HepG2 (cell line): ENCODE measurements around the gene SPRTN. TPM values are rescaled to one million over a fixed set of nuclear protein-coding genes. Genes with fewer than 3 reads are reported as not detected.
A peak's percentile ranks its signal among the peaks of the same experiment; 100 is the strongest.

ENCODE experiments used
- ATAC-seq: fragments of 200-7000 bp; cut with Tn5 transposase; 3 replicates; pipeline ENCODE4 v1.9.1; 2020; ENCODE audit warnings: mild to moderate bottlenecking, moderate library complexity
- BruUV-seq: library from RNA; stranded (reverse); fragments of 400-500 nt; replicated peaks from 2 replicates; lab custom pipeline; 2021; lab: Mats Ljungman, UMichigan
- CTCF ChIA-PET: fragments of 300-600 bp; formaldehyde crosslinking; extraction: SDS; loops from one replicate; lab custom pipeline; 2021; ENCODE audit warnings: low total read pairs, inconsistent platforms, low intra/inter-chr PET ratio; lab: Yijun Ruan, JAX
- POLR2A ChIA-PET: fragments of 350-600 bp; sonication (Branson Sonifier 250); formaldehyde crosslinking; loops from one replicate; lab custom pipeline; 2020; ENCODE audit warnings: antibody characterized with exemption, inconsistent platforms; lab: Yijun Ruan, JAX
- DNase-seq: peaks from one replicate; pipeline ENCODE4 v3.0.0-alpha.2; 2015; ENCODE audit warnings: low spot score
- FAIRE-seq: peaks from 3 replicates; lab custom pipeline; 2011; peaks lifted over from hg19 to GRCh38; lab: Jason Lieb, UNC
- H2AFZ ChIP-seq: one replicate; pipeline ENCODE4 v1.6.1; 2011; ENCODE audit warnings: low read length, inconsistent platforms
- H3K27ac ChIP-seq: fragments of 300-600 bp; 3 replicates; pipeline ENCODE4 v1.8.0; 2011; ENCODE audit warnings: mixed run types, mild to moderate bottlenecking, mixed read lengths, low read length, inconsistent platforms; ENCODE audit not compliant: insufficient read depth; ENCODE audit errors: extremely low read length
- H3K27me3 ChIP-seq, 2 experiments: fragments of 200-600 bp in 1 of 2; 2 replicates in 1 of 2; 3 replicates in 1 of 2; pipeline versions ENCODE4 v1.6.0 to v1.8.0; 2011; ENCODE audit warnings: low read length in 2 of 2, mild to moderate bottlenecking in 2 of 2, moderate library complexity in 2 of 2, inconsistent platforms in 1 of 2; ENCODE audit not compliant: insufficient read depth in 2 of 2, control insufficient read depth in 1 of 2
- H3K36me3 ChIP-seq, 2 experiments: fragments of 200-600 bp in 1 of 2; replicated peaks in 1 of 2; 2 replicates in 1 of 2; 3 replicates in 1 of 2; pipeline versions ENCODE4 v1.5.1 to v1.8.0; 2011; ENCODE audit warnings: low read length in 2 of 2, inconsistent platforms in 1 of 2; ENCODE audit not compliant: insufficient read depth in 2 of 2, control insufficient read depth in 1 of 2
- H3K4me1 ChIP-seq: 2 replicates; pipeline ENCODE4 v1.5.1; 2012; ENCODE audit warnings: low read length, inconsistent platforms; ENCODE audit not compliant: insufficient read depth
- H3K4me2 ChIP-seq: 2 replicates; pipeline ENCODE4 v1.6.0; 2011; ENCODE audit warnings: low read depth, low read length, inconsistent platforms
- H3K4me3 ChIP-seq, 3 experiments: fragments of 200-600 bp in 1 of 3; sonication (generic), shearing (Covaris generic) in 1 of 3; replicated peaks in 1 of 3; 2 replicates each; pipeline ENCODE4 v1.5.1; 2011 to 2016; ENCODE audit warnings: low read length in 3 of 3, inconsistent platforms in 2 of 3, low read depth in 2 of 3, mild to moderate bottlenecking in 2 of 3, control low read depth in 1 of 3, mixed read lengths in 1 of 3; ENCODE audit not compliant: insufficient read depth in 1 of 3
- H3K79me2 ChIP-seq: one replicate; pipeline ENCODE4 v1.6.1; 2011; ENCODE audit warnings: low read length, inconsistent platforms; ENCODE audit not compliant: insufficient read depth
- H3K9ac ChIP-seq: 2 replicates; pipeline ENCODE4 v1.6.0; 2011; ENCODE audit warnings: mild to moderate bottlenecking, low read depth, low read length, inconsistent platforms; ENCODE audit not compliant: insufficient read depth
- H3K9me3 ChIP-seq: 2 replicates; pipeline ENCODE4 v1.5.1; 2012; ENCODE audit warnings: mild to moderate bottlenecking, low read length
- H4K20me1 ChIP-seq: 2 replicates; pipeline ENCODE4 v1.6.0; 2011; ENCODE audit warnings: inconsistent platforms, mild to moderate bottlenecking, low read length, moderate library complexity; ENCODE audit not compliant: insufficient read depth
- PITX1 ChIP-seq: sonication (generic); formaldehyde crosslinking; IDR thresholded peaks from 2 replicates; pipeline ENCODE4 v1.5.1; 2020; ENCODE audit warnings: mild to moderate bottlenecking, missing genetic modification reagents
- ZNF121 ChIP-seq: sonication (generic); formaldehyde crosslinking; IDR thresholded peaks from 2 replicates; pipeline ENCODE4 v1.5.0; 2020; ENCODE audit warnings: mild to moderate bottlenecking, missing genetic modification reagents
- WGBS: methylation state at CpG from one replicate; pipeline ENCODE4 v1.1.6; 2017; ENCODE audit warnings: low lambda C conversion rate; 5-methylcytosine and 5-hydroxymethylcytosine counted together
- in situ Hi-C: cut with HindIII; loops from 2 replicates; pipeline ENCODE4 v1.10.0; 2017; ENCODE audit warnings: low pct_unique_long_range_greater_than_20kb; ENCODE audit not compliant: extremely low pct_ligation_motif_present
- intact Hi-C: fragments of 100-400 bp; cut with micrococcal nuclease; formaldehyde crosslinking; loops from one replicate; pipeline ENCODE4 v1.10.0; 2022; ENCODE audit not compliant: unreplicated experiment
- polyA plus RNA-seq, 8 experiments: library from polyadenylated mRNA; depleted of rRNA in 3 of 8; stranded (reverse) in 7 of 8; unstranded in 1 of 8; fragments of >200 nt; fragmentation: Illumina TruSeq in 4 of 8; extraction: Trizol in 4 of 8; gene quantifications; 2 replicates each; pipeline versions ENCODE4 v1.2.1 to v1.2.3, GENCODE V29; 2011 to 2016; ENCODE audit warnings: low read depth in 4 of 8, missing spikeins in 1 of 8, mixed read lengths in 1 of 8; ENCODE audit not compliant: insufficient read depth in 1 of 8
- total RNA-seq, 5 experiments: library from RNA; depleted of rRNA; stranded (reverse); fragments of >200 nt; fragmentation: Illumina TruSeq; extraction: Trizol; gene quantifications; 2 replicates each; pipeline ENCODE4 v1.2.3, GENCODE V29; 2016; ENCODE audit warnings: low read depth in 1 of 5

The SPRTN gene
- total and polyA plus RNA-seq, 2 of the 13 experiments (the other 11 are each of a cell fraction or from before 2014, with no cell fraction given) = 4.2 to 15.2 TPM

DNA sequence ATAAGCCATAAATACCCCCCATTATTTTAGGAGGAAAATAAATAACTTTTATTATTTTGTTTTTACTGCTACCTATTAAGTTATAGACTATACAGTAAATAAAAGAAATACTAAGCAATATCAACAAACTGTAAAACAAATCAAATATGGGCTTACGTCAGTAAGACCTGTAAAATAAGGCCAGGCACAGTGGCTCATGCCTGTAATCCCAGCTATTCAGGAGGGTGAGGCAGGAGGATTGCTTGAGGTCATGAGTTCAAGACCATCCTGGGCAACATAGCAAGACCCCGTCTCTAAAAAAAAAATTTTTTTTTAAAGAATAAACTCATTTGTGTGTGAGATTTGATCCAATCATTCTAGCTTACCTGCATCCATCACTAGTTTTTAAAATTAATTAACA, 66.2 kb downstream of the SPRTN start:
- peaks cover 83% of the 10 kb centered on the region for H4K20me1 ChIP-seq
- H3K4me3 ChIP-seq = no peak overlapping the region
- H3K27me3 ChIP-seq = no peaks in the 10 kb centered on the region; a peak in 1 of 5 replicates
- BruUV-seq = no TSS peak
- ATAC-seq = no peak
- no peak overlapping the region for H3K27ac ChIP-seq
- no peak for DNase-seq
- POLR2A ChIA-PET = no interaction called here
- peaks cover 50% of the 10 kb centered on the region for H3K4me1 ChIP-seq
- FAIRE-seq = no peak
- WGBS = 100% methylated on average over 2 of the region's 2 CpGs
- intact Hi-C loops = no loop called here
- no peak overlapping the region for H2AFZ ChIP-seq
- peaks cover 6 to 51% of the 10 kb centered on the region in 2 experiments for H3K36me3 ChIP-seq
- in situ Hi-C loops = no loop called here
- no peak for TF ChIP-seq PITX1 (CRISPR knock-in tag)
- TF ChIP-seq ZNF121 (CRISPR knock-in tag) = peak; percentile 55; the same call in 1 of the 2 replicates
- TF ChIP-seq, all 625 proteins: peak for 1
- no peak overlapping the region for H3K9ac ChIP-seq
- H3K79me2 ChIP-seq = peaks cover 97% of the 10 kb centered on the region
- no peak overlapping the region for H3K4me2 ChIP-seq
- CTCF ChIA-PET = no interaction called here
- H3K9me3 ChIP-seq = no peaks in the 10 kb centered on the region

Other genes starting within 250 kb of the SPRTN start
- not detected in 2 replicates for gene TRIM67, start 176.2 kb upstream of the SPRTN start, total RNA-seq (2016; rRNA removed; fragmentation: Illumina TruSeq; extraction: Trizol)
- under 0.01 TPM in 1 of 2 replicates, not detected in the other for gene TRIM67, start 176.2 kb upstream of the SPRTN start, polyA plus RNA-seq (2011; rRNA removed)
- 114 and 153 TPM in 2 replicates for gene GNPAT, start 97.1 kb upstream of the SPRTN start, total RNA-seq (2016; rRNA removed; fragmentation: Illumina TruSeq; extraction: Trizol)
- 48.6 and 58.3 TPM in 2 replicates for gene GNPAT, start 97.1 kb upstream of the SPRTN start, polyA plus RNA-seq (2011; rRNA removed)
- 7.9 and 12.0 TPM in 2 replicates for gene EXOC8, start 441 bp upstream of the SPRTN start, total RNA-seq (2016; rRNA removed; fragmentation: Illumina TruSeq; extraction: Trizol)
- 2.1 and 2.4 TPM in 2 replicates for gene EXOC8, start 441 bp upstream of the SPRTN start, polyA plus RNA-seq (2011; rRNA removed)
- 34.4 and 38.2 TPM in 2 replicates for gene EGLN1, start 84.0 kb downstream of the SPRTN start, total RNA-seq (2016; rRNA removed; fragmentation: Illumina TruSeq; extraction: Trizol)
- gene EGLN1, start 84.0 kb downstream of the SPRTN start, polyA plus RNA-seq (2011; rRNA removed) = 34.0 and 44.1 TPM in 2 replicates
- gene TSNAX, start 190.4 kb downstream of the SPRTN start, total RNA-seq (2016; rRNA removed; fragmentation: Illumina TruSeq; extraction: Trizol) = 46.2 and 69.1 TPM in 2 replicates
- gene TSNAX, start 190.4 kb downstream of the SPRTN start, polyA plus RNA-seq (2011; rRNA removed) = 13.2 and 13.7 TPM in 2 replicates